A549 (cell line): ENCODE measurements around the gene FBXO22.

Experiments
- BHLHE40 ChIP-seq: IDR thresholded peaks from 2 replicates; pipeline ENCODE4 v1.6.1; 2012; ENCODE audit warnings: low read depth, low read length, inconsistent platforms
- CEBPB ChIP-seq, 2 experiments: fragments of >200 bp in 1 of 2; sonication (Bioruptor Twin) in 1 of 2; formaldehyde crosslinking in 1 of 2; IDR thresholded peaks; 2 replicates each; pipeline ENCODE4 v1.6.1; 2012 to 2016
- CTCF ChIP-seq: fragments of >200 bp; sonication (Bioruptor Twin); formaldehyde crosslinking; IDR thresholded peaks from 3 replicates; pipeline ENCODE4 v1.5.1; 2016
- HDAC2 ChIP-seq: fragments of 200-600 bp; sonication (generic); IDR thresholded peaks from 2 replicates; pipeline ENCODE4 v1.6.1; 2016
- JUN ChIP-seq, 2 experiments: fragments of >200 bp; sonication (Bioruptor Twin); formaldehyde crosslinking; IDR thresholded peaks; 2 replicates in 1 of 2; 3 replicates in 1 of 2; pipeline ENCODE4 v1.6.1; 2016 to 2017
- JUNB ChIP-seq: fragments of >200 bp; sonication (Bioruptor Twin); formaldehyde crosslinking; IDR thresholded peaks from 2 replicates; pipeline ENCODE4 v1.6.1; 2016
- KDM1A ChIP-seq: fragments of 200-600 bp; sonication (generic); IDR thresholded peaks from 2 replicates; pipeline ENCODE4 v1.6.1; 2016; ENCODE audit warnings: low read depth, mild to moderate bottlenecking
- POLR2AphosphoS2 ChIP-seq: conservative IDR thresholded peaks from 2 replicates; pipeline ENCODE4 v1.6.1; 2012; ENCODE audit warnings: low read length, improper control_type of control experiment, inconsistent platforms
- TF ChIP-seq, protein P1 (sequence below): fragments of 150-350 bp; IDR thresholded peaks from 2 replicates; pipeline ENCODE4 v1.6.1; 2014; ENCODE audit warnings: low read depth, mild to moderate bottlenecking, low read length

- TF ChIP-seq CTCF (no peak), CEBPB (IDR thresholded peaks at IDR 0.05) (no peak), HDAC2 (no peak), JUN (IDR thresholded peaks at IDR 0.05) (no peak), KDM1A (no peak), BHLHE40 (no peak), POLR2AphosphoS2 (no peak), JUNB (no peak)
- TF ChIP-seq, protein P1, sequence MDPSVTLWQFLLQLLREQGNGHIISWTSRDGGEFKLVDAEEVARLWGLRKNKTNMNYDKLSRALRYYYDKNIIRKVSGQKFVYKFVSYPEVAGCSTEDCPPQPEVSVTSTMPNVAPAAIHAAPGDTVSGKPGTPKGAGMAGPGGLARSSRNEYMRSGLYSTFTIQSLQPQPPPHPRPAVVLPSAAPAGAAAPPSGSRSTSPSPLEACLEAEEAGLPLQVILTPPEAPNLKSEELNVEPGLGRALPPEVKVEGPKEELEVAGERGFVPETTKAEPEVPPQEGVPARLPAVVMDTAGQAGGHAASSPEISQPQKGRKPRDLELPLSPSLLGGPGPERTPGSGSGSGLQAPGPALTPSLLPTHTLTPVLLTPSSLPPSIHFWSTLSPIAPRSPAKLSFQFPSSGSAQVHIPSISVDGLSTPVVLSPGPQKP = no peak
Measured at GRCh38 chr15:75942464-75942863, 38.8 kb downstream of the FBXO22 start.
